Coronary artery (tissue), 2 donors: ENCODE results near the gene AMOTL1.

Experiments used
- DNase-seq: peaks from one replicate; pipeline ENCODE4 v3.0.0-alpha.2; 2017; ENCODE audit warnings: low spot score
- H3K27ac ChIP-seq, 2 donors: fragments of 200-600 bp; sonication (generic); one replicate each; pipeline ENCODE4 v1.5.1; 2016 to 2019
- H3K4me3 ChIP-seq: fragments of 200-600 bp; sonication (generic); 2 replicates; pipeline ENCODE4 v1.5.1; 2016; ENCODE audit warnings: mild to moderate bottlenecking, moderate library complexity
- TF ChIP-seq, protein P1 (sequence below): fragments of 200-600 bp; sonication (generic); IDR thresholded peaks from one replicate; pipeline ENCODE4 v1.5.1; 2019; ENCODE audit warnings: antibody characterized with exemption

Gene AMOTL1

GRCh38 chr11:94860333-94860732 is 92.2 kb downstream of the AMOTL1 start:
- TF ChIP-seq, protein P1, sequence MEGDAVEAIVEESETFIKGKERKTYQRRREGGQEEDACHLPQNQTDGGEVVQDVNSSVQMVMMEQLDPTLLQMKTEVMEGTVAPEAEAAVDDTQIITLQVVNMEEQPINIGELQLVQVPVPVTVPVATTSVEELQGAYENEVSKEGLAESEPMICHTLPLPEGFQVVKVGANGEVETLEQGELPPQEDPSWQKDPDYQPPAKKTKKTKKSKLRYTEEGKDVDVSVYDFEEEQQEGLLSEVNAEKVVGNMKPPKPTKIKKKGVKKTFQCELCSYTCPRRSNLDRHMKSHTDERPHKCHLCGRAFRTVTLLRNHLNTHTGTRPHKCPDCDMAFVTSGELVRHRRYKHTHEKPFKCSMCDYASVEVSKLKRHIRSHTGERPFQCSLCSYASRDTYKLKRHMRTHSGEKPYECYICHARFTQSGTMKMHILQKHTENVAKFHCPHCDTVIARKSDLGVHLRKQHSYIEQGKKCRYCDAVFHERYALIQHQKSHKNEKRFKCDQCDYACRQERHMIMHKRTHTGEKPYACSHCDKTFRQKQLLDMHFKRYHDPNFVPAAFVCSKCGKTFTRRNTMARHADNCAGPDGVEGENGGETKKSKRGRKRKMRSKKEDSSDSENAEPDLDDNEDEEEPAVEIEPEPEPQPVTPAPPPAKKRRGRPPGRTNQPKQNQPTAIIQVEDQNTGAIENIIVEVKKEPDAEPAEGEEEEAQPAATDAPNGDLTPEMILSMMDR = no peak
- no peak overlapping the region for H3K27ac ChIP-seq
- no peak overlapping the region for H3K4me3 ChIP-seq
- no peak for DNase-seq

DNA sequence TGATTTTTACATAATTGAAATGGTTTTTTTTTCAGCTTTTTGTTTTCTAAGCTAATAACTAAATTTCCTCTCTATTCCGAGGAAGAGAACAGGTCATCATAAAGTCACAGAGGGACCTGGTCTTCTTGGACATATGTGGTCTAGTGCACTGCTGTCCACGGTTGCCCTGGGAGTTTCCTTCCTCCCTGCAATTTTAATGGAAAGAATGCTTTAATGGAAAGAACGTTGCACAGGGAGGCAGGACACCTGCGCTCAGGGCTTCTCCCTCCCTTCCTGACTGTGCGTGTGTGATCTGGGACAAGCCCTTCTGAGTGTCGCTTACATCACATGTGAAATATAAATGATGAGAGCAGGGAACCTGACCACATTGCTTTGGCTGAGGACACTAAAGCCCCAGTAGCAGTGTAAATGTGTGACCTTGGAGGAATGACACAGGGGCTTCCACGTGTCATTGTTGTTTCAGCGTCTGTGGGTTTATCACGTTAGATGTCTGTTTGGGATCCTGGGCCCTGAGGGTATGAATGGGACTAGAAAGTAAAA is 93.2 kb downstream of the AMOTL1 start:
- TF ChIP-seq, protein P1 = no peak
- H3K27ac ChIP-seq = no peak overlapping the region

DNA sequence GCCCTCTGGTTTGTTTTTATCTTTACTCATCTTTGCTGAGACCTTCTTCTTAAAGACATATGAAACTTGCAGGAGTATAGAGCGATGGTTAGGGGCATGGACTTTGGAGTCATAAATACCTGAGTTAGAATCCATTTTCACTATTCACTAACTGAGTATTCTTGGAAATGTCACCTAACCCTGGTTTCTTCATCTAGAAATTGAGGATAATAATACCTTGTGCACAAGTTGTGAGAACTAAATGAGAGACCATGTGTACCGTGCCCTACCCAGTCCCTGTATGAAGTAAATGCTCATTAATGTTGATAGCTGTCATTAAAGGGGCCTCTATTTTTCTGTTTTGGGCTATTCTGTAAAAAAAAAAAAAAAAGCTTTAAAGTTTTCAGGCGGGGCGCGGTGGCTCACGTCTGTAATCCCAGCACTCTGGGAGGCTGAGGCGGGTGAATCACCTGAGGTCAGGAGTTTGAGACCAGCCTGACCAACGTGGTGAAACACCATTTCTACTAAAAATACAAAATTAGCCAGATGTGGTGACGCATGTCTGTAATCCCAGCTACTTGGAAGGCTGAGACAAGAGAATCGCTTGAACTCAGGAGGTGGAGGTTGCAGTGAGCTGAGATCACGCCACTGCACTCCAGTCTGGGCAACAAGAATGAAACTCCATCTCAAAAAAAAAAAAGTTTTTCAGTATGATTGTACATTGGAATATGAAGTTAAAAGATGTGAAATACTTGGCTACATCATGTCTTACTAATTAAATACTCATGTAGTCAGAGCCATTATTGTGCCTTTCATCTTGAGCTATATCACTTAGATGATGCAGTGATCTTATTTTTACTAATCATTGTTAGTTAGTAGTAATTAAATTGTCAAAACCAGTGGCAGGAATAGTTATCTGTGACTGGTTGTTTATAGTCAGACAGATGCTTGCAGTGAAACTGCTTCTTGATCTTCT is 95.0 kb downstream of the AMOTL1 start:
- no peak for DNase-seq
- TF ChIP-seq, protein P1 = no peak
- Histone ChIP-seq H3K4me3 (no peak overlapping the region), H3K27ac (no peak overlapping the region)

More for the DNA sequence above, 93.2 kb downstream of the AMOTL1 start:
- DNase-seq = no peak
- H3K4me3 ChIP-seq = no peak overlapping the region

DNA sequence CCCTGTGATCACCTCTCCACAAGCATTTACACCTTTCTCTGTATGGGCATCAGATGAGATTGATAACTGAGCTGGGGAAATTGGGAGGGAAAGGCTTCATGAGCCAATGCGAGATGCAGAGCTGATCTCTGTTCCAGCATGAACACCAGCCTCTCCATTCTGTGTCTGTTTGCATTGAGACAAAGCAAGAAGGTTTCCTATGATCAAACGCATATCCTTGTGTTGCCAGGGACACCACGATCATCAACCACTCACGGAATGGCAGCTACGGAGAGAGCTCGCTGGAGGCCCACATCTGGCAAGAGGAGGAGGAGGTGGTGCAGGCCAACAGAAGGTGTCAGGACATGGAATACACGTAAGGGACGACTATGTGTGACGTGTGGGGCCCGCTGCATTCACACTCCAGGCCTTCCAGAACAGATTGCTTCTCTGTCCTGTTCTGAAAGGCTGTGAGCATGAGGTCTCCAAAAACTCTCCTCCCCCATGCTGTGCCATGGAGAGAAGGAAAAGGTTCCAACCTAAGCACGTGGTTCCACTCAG is 96.4 kb downstream of the AMOTL1 start:
- TF ChIP-seq, protein P1 = no peak
- Histone ChIP-seq H3K27ac (no peak overlapping the region), H3K4me3 (no peak overlapping the region)
- DNase-seq = no peak

- no peak overlapping the region for H3K4me3 ChIP-seq
- TF ChIP-seq, protein P1 = no peak
- no peak overlapping the region for H3K27ac ChIP-seq
- no peak for DNase-seq
Measured at GRCh38 chr11:94866231-94866822, 98.2 kb downstream of the AMOTL1 start.

- TF ChIP-seq, protein P1 = no peak
Measured at GRCh38 chr11:94866936-94867795, 99.0 kb downstream of the AMOTL1 start.

More at GRCh38 chr11:94866936-94867795, 99.0 kb downstream of the AMOTL1 start:
- Histone ChIP-seq H3K4me3 (no peak overlapping the region), H3K27ac (no peak overlapping the region)
- no peak for DNase-seq
